Spinal cord (tissue), 10 donors: Measurements from ENCODE around the gene HKDC1. TPM values are rescaled to one million over a fixed set of nuclear protein-coding genes. Genes with fewer than 3 reads are reported as not detected.

Source experiments
- DNase-seq, 6 donors: peaks; one replicate each; pipeline versions ENCODE4 v3.0.0 to v3.0.0-alpha.2; 2013 to 2015; ENCODE audit warnings: low spot score in 6 of 6, low read depth in 4 of 6
- H3K27ac ChIP-seq: one replicate; pipeline ENCODE4 v1.5.1; 2013; ENCODE audit warnings: low read depth, low read length, control low read depth
- H3K27me3 ChIP-seq: one replicate; pipeline ENCODE4 v1.6.1; 2013; ENCODE audit warnings: low read length; ENCODE audit not compliant: control insufficient read depth, insufficient read depth
- H3K36me3 ChIP-seq: one replicate; pipeline ENCODE4 v1.6.1; 2013; ENCODE audit warnings: low read length; ENCODE audit not compliant: control insufficient read depth, insufficient read depth
- H3K4me1 ChIP-seq: one replicate; pipeline ENCODE4 v1.6.1; 2013; ENCODE audit warnings: low read length; ENCODE audit not compliant: control insufficient read depth, insufficient read depth
- H3K4me3 ChIP-seq: one replicate; pipeline ENCODE4 v1.5.1; 2013; ENCODE audit warnings: low read depth, low read length, control low read depth
- H3K9me3 ChIP-seq: one replicate; pipeline ENCODE4 v1.6.1; 2013; ENCODE audit warnings: low read length; ENCODE audit not compliant: control insufficient read depth, insufficient read depth
- WGBS: methylation state at CpG from one replicate; pipeline ENCODE4 v1.1.5; 2013; ENCODE audit warnings: missing lambda C conversion rate; ENCODE audit not compliant: insufficient coverage; 5-methylcytosine and 5-hydroxymethylcytosine counted together
- polyA plus RNA-seq, 2 donors: library from polyadenylated mRNA; unstranded; fragments of 120-200 nt; gene quantifications; one replicate each; pipeline ENCODE4 v1.2.1, GENCODE V29; 2013; ENCODE audit not compliant: insufficient read length in 2 of 2
- total RNA-seq, 2 donors: library from RNA; depleted of rRNA in 1 of 2; stranded (reverse); fragments of 120-200 nt in 1 of 2; fragments of >200 nt in 1 of 2; gene quantifications; one replicate each; pipeline versions ENCODE4 v1.2.3 to v1.2.4, GENCODE V29; 2013 to 2014
- donor health status: healthy.

The HKDC1 gene
- total and polyA plus RNA-seq, 4 donors, result 0.89 to 2.2 (median 1.7) TPM

GRCh38 chr10:69186524-69186923, 33.6 kb upstream of the HKDC1 start:
- H3K36me3 ChIP-seq, result peaks cover 29% of the 10 kb centered on the region
- H3K27ac ChIP-seq, result no peak overlapping the region
- WGBS, result no CpG with 5 or more reads among the region's 1 CpG

GRCh38 chr10:69201045-69201444, 19.1 kb upstream of the HKDC1 start:
- whole genome bisulfite sequencing, result 100% methylated on average over 1 of the region's 2 CpGs
- no peaks in the 10 kb centered on the region for H3K27me3 ChIP-seq
- H3K36me3 ChIP-seq, result peaks cover 42% of the 10 kb centered on the region
- no peaks in the 10 kb centered on the region for H3K4me1 ChIP-seq
- H3K4me3 ChIP-seq, result no peak overlapping the region
- DNase-seq, result no peak
- H3K27ac ChIP-seq, result no peak overlapping the region
- no peaks in the 10 kb centered on the region for H3K9me3 ChIP-seq

More at GRCh38 chr10:69186524-69186923, 33.6 kb upstream of the HKDC1 start:
- no peak for DNase-seq
- Histone ChIP-seq H3K27me3 (no peaks in the 10 kb centered on the region), H3K4me1 (no peaks in the 10 kb centered on the region), H3K9me3 (no peaks in the 10 kb centered on the region), H3K4me3 (no peak overlapping the region)

GRCh38 chr10:69202332-69202731, 17.8 kb upstream of the HKDC1 start:
- no peak for DNase-seq
- H3K27ac ChIP-seq, result no peak overlapping the region
- H3K9me3 ChIP-seq, result no peaks in the 10 kb centered on the region
- no peak overlapping the region for H3K4me3 ChIP-seq
- H3K4me1 ChIP-seq, result no peaks in the 10 kb centered on the region
- WGBS, result no CpG with 5 or more reads among the region's 1 CpG
- peaks cover 42% of the 10 kb centered on the region for H3K36me3 ChIP-seq
- no peaks in the 10 kb centered on the region for H3K27me3 ChIP-seq

DNA sequence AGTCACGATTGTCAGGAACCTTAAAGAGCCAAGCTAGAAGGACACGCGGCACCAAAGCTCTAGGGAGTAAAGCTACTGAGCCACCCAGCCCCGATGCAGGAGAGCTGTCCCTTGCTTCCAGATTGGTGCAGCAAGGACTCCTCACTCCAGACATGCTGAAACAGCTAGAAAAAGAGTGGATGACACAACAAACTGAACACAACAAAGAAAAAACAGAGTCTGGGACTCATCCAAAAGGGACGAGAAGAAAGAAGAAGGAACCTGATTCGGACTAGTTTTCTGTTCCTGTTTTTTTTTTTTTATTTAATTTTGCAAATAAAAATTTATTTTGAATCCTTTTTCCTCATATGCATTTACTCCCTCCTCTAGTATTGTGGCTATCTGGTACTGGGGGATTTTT, 11.4 kb upstream of the HKDC1 start:
- H3K27ac ChIP-seq, result no peak overlapping the region
- H3K4me3 ChIP-seq, result no peak overlapping the region
- no peak for DNase-seq
- no peaks in the 10 kb centered on the region for H3K4me1 ChIP-seq
- H3K9me3 ChIP-seq, result no peaks in the 10 kb centered on the region
- WGBS, result 98% methylated on average over 4 of the region's 6 CpGs
- H3K27me3 ChIP-seq, result no peaks in the 10 kb centered on the region
- H3K36me3 ChIP-seq, result peaks cover 32% of the 10 kb centered on the region

DNA sequence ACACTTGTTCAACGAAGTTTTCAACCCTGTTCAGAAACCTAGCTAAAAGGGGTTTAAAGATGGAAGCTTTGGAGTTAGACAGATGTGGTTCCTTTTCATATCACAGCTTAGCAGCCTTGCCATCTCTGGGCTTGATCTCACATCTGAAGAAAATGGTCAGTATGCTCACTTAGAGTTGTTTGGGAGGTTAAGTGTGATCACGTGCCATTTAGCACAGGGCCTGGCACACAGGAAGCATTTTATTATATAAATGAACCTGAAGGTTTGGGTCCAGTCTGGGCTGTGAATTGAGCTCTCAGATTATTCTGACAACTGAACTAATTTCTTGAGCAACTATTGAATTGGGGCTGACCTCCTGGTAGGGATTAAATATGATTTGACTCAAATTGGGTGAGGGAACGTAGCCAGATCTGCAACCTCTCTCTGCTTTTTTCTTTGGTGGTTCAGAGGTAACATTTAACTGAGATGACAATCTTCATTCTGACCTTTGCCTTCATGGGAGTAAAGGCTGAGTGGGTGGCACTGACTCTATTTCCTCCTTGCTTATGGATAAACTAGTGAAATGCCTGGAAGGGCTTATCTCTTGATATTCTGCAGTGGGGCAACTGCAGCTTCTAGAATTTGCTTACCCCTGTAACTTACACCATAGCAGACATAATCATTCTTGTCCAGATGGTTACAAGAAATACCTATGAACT, 10.2 kb upstream of the HKDC1 start:
- Histone ChIP-seq H3K36me3 (peaks cover 22% of the 10 kb centered on the region), H3K27ac (no peak overlapping the region), H3K4me3 (no peak overlapping the region), H3K4me1 (no peaks in the 10 kb centered on the region), H3K9me3 (no peaks in the 10 kb centered on the region), H3K27me3 (no peaks in the 10 kb centered on the region)
- DNase-seq, result no peak
- WGBS, result 90% methylated on average over 2 of the region's 3 CpGs

- Histone ChIP-seq H3K36me3 (peaks cover 13% of the 10 kb centered on the region), H3K27ac (no peak overlapping the region), H3K9me3 (no peaks in the 10 kb centered on the region), H3K4me3 (no peak overlapping the region), H3K27me3 (no peaks in the 10 kb centered on the region), H3K4me1 (no peaks in the 10 kb centered on the region)
- WGBS, result no CpG with 5 or more reads among the region's 2 CpGs
- no peak for DNase-seq
Measured at GRCh38 chr10:69211104-69211503, 9.0 kb upstream of the HKDC1 start.

DNA sequence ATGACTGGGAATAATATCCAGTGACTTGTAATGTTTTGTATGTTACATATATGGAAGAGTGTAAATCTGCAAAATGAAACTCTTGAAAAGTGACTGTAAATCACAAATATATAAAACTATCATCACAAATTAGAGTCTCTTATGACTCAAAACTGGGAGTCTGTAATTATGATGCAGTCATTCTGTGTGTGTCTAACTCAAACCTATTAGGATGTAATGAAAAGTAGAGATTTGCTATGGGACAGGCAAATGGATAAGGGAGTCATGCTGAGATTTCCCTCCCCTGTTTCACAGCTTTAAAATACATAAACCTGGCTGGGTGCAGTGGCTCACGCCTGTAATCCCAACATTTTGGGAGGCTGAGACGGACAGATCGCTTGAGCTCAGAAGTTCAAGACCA, 8.6 kb upstream of the HKDC1 start:
- no peak overlapping the region for H3K4me3 ChIP-seq
- DNase-seq, result no peak
- H3K4me1 ChIP-seq, result no peaks in the 10 kb centered on the region
- H3K27ac ChIP-seq, result no peak overlapping the region
- 92% methylated on average over 3 of the region's 3 CpGs for WGBS
- H3K36me3 ChIP-seq, result peaks cover 13% of the 10 kb centered on the region
- H3K9me3 ChIP-seq, result no peaks in the 10 kb centered on the region
- H3K27me3 ChIP-seq, result no peaks in the 10 kb centered on the region

DNA sequence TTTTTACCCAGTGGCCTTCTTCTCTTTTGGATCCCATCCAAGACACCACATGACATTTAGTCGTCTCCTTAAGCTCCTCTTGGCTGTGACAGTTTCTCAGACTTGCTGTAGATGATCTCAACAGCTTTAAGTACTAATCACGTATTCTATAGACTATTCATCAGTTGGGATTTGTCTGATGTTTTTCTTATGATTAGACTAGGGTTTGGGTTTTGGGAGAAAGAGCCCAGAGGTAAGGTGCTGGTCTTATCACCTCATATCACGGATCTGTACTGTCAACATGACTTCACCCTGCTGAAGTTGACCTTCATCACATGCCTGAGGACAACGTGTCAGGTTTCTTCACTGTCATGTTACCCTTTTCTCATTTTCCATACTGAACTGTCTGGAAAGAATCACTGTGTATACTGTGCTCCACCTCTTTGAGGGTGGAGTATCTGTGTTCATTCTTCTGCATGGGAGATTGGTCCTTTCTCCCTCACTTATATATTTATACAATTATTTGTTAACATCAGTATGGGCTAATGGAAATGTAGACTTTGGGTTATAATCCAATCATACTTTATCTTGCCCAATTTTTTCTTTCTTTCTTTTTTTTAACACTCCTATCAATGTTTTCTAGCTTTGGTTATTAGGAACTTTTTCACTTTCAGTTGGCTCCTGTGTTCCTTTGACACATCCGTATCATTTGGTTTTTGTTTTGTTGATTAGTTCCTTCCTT, 6.4 kb upstream of the HKDC1 start:
- WGBS, result 55% methylated on average over 3 of the region's 5 CpGs
- DNase-seq, result no peak

DNA sequence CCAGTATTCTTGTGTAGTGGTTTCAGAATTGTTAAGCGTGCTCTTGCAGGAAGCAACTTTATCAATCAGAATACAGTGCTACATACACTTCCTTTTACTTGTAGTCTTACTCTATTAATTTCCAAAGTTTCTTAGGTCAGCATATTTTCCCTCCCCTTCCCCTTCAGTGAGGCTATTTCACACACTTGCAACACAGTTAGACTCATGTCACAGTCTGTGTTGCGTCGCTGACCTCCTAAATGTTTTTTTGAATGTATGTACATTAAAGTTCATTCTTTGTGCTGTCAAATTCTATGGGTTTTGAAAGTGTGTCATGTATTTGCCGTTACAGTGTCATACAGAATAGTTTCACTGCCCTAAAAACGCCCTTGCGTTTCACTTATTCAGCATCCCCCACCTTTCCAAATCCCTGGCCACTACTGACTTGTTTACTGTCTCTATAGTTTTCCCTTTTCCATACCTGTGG, 5.4 kb upstream of the HKDC1 start:
- Histone ChIP-seq H3K27me3 (no peaks in the 10 kb centered on the region), H3K36me3 (no peaks in the 10 kb centered on the region), H3K4me1 (no peaks in the 10 kb centered on the region), H3K4me3 (no peak overlapping the region), H3K9me3 (no peaks in the 10 kb centered on the region), H3K27ac (no peak overlapping the region)
- WGBS, result no CpG with 5 or more reads among the region's 6 CpGs
- DNase-seq, result no peak

More for the DNA sequence above, 6.4 kb upstream of the HKDC1 start:
- Histone ChIP-seq H3K27me3 (no peaks in the 10 kb centered on the region), H3K4me1 (no peaks in the 10 kb centered on the region), H3K4me3 (no peak overlapping the region), H3K27ac (no peak overlapping the region), H3K36me3 (peaks cover under 1% of the 10 kb centered on the region), H3K9me3 (no peaks in the 10 kb centered on the region)
